Hepatocyte (in vitro differentiated cells): Measurements from ENCODE around the gene FLT1. TPM values are rescaled to one million over a fixed set of nuclear protein-coding genes. Genes with fewer than 3 reads are reported as not detected.

ENCODE experiments used
- DNase-seq: peaks from one replicate; pipeline ENCODE4 v3.0.0-alpha.2; 2016; ENCODE audit warnings: low spot score
- H2AFZ ChIP-seq: fragments of 200-600 bp; sonication (generic); 2 replicates; pipeline ENCODE4 v1.6.0; 2016; ENCODE audit warnings: antibody characterized with exemption, mild to moderate bottlenecking
- H3K27ac ChIP-seq: fragments of 200-600 bp; sonication (generic); 2 replicates; pipeline ENCODE4 v1.5.1; 2016; ENCODE audit warnings: mild to moderate bottlenecking
- H3K27me3 ChIP-seq: fragments of 200-600 bp; sonication (generic); 2 replicates; pipeline ENCODE4 v1.6.1; 2016
- H3K36me3 ChIP-seq: fragments of 200-600 bp; sonication (generic); replicated peaks from 2 replicates; pipeline ENCODE4 v1.5.1; 2016; ENCODE audit warnings: low read depth; ENCODE audit not compliant: insufficient read depth
- H3K4me1 ChIP-seq: fragments of 200-600 bp; sonication (generic); 2 replicates; pipeline ENCODE4 v1.5.1; 2016; ENCODE audit warnings: mild to moderate bottlenecking, moderate library complexity; ENCODE audit not compliant: insufficient read depth
- H3K4me2 ChIP-seq: fragments of 200-600 bp; sonication (generic); 2 replicates; pipeline ENCODE4 v1.6.0; 2016
- H3K4me3 ChIP-seq: fragments of 200-600 bp; sonication (generic); 2 replicates; pipeline ENCODE4 v1.5.1; 2016; ENCODE audit warnings: mild to moderate bottlenecking
- H3K79me2 ChIP-seq: fragments of 200-600 bp; sonication (generic); 2 replicates; pipeline ENCODE4 v1.6.0; 2017; ENCODE audit warnings: mild to moderate bottlenecking
- H3K9me2 ChIP-seq: fragments of 200-600 bp; sonication (generic); replicated peaks from 2 replicates; pipeline ENCODE4 v1.6.0; 2017; ENCODE audit warnings: mild to moderate bottlenecking; ENCODE audit not compliant: insufficient read depth
- H3K9me3 ChIP-seq: fragments of 200-600 bp; sonication (generic); 2 replicates; pipeline ENCODE4 v1.5.1; 2016; ENCODE audit warnings: low read depth, mild to moderate bottlenecking
- H4K20me1 ChIP-seq: fragments of 200-600 bp; sonication (generic); 2 replicates; pipeline ENCODE4 v1.6.0; 2016; ENCODE audit warnings: mild to moderate bottlenecking; ENCODE audit not compliant: insufficient read depth, poor library complexity, severe bottlenecking
- EZH2 ChIP-seq: fragments of 200-600 bp; sonication (generic); IDR thresholded peaks from 2 replicates; pipeline ENCODE4 v1.6.1; 2016; ENCODE audit warnings: antibody characterized with exemption, mild to moderate bottlenecking, borderline replicate concordance
- EZH2phosphoT487 ChIP-seq: fragments of 200-600 bp; sonication (generic); IDR thresholded peaks from one replicate; pipeline ENCODE4 v1.6.1; 2018; ENCODE audit warnings: antibody characterized with exemption, mild to moderate bottlenecking, low read depth, moderate library complexity; ENCODE audit not compliant: unreplicated experiment, severe bottlenecking
- WGBS: methylation state at CpG from one replicate; pipeline ENCODE4 v1.1.6; 2016; ENCODE audit warnings: low lambda C conversion rate; ENCODE audit errors: missing lambda C conversion rate; 5-methylcytosine and 5-hydroxymethylcytosine counted together
- polyA plus RNA-seq: library from polyadenylated mRNA; unstranded; fragments of >200 nt; fragmentation: Nextera tagmentation; extraction: Ambion mirVana; gene quantifications from 2 replicates; pipeline ENCODE4 v1.2.1, GENCODE V29; 2016
- total RNA-seq: library from RNA; depleted of rRNA; stranded (reverse); fragments of >200 nt; gene quantifications from 2 replicates; pipeline ENCODE4 v1.2.3, GENCODE V29; 2014
- TF ChIP-seq, protein P1 (sequence below): fragments of 200-600 bp; sonication (generic); IDR thresholded peaks from 2 replicates; pipeline ENCODE4 v1.5.1; 2016; ENCODE audit warnings: antibody characterized with exemption, mild to moderate bottlenecking; ENCODE audit not compliant: poor library complexity

Gene FLT1
- total and polyA plus RNA-seq, 2 experiments from 2014 or later: 30.4 to 40.1 TPM

DNA sequence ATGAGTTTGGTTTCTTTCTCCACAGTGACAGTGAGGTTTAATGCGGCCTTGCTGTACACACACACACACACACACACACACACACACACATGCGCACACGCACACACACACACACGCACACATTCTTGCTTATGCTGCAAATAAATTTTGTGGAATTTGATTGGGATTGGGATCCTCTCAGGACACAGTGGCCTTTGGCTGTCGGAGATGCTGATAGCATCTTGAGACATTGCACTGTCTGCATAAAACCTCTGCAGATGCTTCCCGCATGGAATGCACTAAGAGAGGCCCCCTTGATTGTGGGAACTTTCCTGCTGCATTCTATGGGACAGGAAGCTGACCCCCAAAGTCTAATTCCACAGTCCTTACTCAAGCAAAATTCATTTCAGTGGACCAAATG, 145.6 kb downstream of the FLT1 start:
- H3K27me3 ChIP-seq: no peaks in the 10 kb centered on the region
- no peak overlapping the region for H2AFZ ChIP-seq
- no peaks in the 10 kb centered on the region for H3K9me2 ChIP-seq
- TF ChIP-seq EZH2 (no peak), EZH2phosphoT487 (no peak)
- TF ChIP-seq, protein P1, sequence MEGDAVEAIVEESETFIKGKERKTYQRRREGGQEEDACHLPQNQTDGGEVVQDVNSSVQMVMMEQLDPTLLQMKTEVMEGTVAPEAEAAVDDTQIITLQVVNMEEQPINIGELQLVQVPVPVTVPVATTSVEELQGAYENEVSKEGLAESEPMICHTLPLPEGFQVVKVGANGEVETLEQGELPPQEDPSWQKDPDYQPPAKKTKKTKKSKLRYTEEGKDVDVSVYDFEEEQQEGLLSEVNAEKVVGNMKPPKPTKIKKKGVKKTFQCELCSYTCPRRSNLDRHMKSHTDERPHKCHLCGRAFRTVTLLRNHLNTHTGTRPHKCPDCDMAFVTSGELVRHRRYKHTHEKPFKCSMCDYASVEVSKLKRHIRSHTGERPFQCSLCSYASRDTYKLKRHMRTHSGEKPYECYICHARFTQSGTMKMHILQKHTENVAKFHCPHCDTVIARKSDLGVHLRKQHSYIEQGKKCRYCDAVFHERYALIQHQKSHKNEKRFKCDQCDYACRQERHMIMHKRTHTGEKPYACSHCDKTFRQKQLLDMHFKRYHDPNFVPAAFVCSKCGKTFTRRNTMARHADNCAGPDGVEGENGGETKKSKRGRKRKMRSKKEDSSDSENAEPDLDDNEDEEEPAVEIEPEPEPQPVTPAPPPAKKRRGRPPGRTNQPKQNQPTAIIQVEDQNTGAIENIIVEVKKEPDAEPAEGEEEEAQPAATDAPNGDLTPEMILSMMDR: no peak
- no peaks in the 10 kb centered on the region for H3K4me1 ChIP-seq
- no peaks in the 10 kb centered on the region for H3K79me2 ChIP-seq
- WGBS: 71% methylated on average over 6 of the region's 6 CpGs
- no peaks in the 10 kb centered on the region for H3K36me3 ChIP-seq
- H3K9me3 ChIP-seq: no peaks in the 10 kb centered on the region
- no peak overlapping the region for H3K4me3 ChIP-seq
- no peaks in the 10 kb centered on the region for H4K20me1 ChIP-seq
- no peak for DNase-seq
- H3K27ac ChIP-seq: no peak overlapping the region
- no peak overlapping the region for H3K4me2 ChIP-seq

- Histone ChIP-seq H3K9me3 (no peaks in the 10 kb centered on the region), H2AFZ (no peak overlapping the region), H3K4me2 (no peak overlapping the region), H3K27ac (no peak overlapping the region), H3K4me3 (no peak overlapping the region), H3K27me3 (no peaks in the 10 kb centered on the region), H3K4me1 (no peaks in the 10 kb centered on the region), H3K9me2 (no peaks in the 10 kb centered on the region), H4K20me1 (no peaks in the 10 kb centered on the region), H3K79me2 (no peaks in the 10 kb centered on the region), H3K36me3 (no peaks in the 10 kb centered on the region)
- DNase-seq: no peak
- whole genome bisulfite sequencing: 75% methylated on average over 5 of the region's 5 CpGs
- TF ChIP-seq EZH2: no peak
- TF ChIP-seq, protein P1: no peak
- TF ChIP-seq EZH2phosphoT487: no peak
These were observed 147.2 kb downstream of the FLT1 start for GRCh38 chr13:28347456-28348371.

- TF ChIP-seq EZH2phosphoT487 (no peak), EZH2 (no peak)
- TF ChIP-seq, protein P1: no peak
- Histone ChIP-seq H3K27me3 (no peaks in the 10 kb centered on the region), H4K20me1 (no peaks in the 10 kb centered on the region), H3K9me3 (no peaks in the 10 kb centered on the region), H3K36me3 (no peaks in the 10 kb centered on the region), H3K4me2 (no peak overlapping the region), H3K4me3 (no peak overlapping the region), H3K79me2 (no peaks in the 10 kb centered on the region), H3K4me1 (peaks cover 5% of the 10 kb centered on the region), H3K27ac (no peak overlapping the region), H3K9me2 (no peaks in the 10 kb centered on the region), H2AFZ (no peak overlapping the region)
- no peak for DNase-seq
- WGBS: 74% methylated on average over 2 of the region's 2 CpGs
These were observed 148.8 kb downstream of the FLT1 start for GRCh38 chr13:28346154-28346553.
